Lower lobe of right lung (tissue), 2 donors: ENCODE results near the gene REV3L. TPM values are rescaled to one million over a fixed set of nuclear protein-coding genes. Genes with fewer than 3 reads are reported as not detected.

Experiments used
- ATAC-seq, 2 donors: fragments of 200-7000 bp; cut with Tn5 transposase; one replicate each; pipeline ENCODE4 v1.9.1; 2020 to 2022; ENCODE audit warnings: mild to moderate bottlenecking in 2 of 2, moderate library complexity in 2 of 2
- DNase-seq: peaks from one replicate; pipeline ENCODE4 v3.0.0-alpha.2; 2020
- H3K27ac ChIP-seq: fragments of 200-600 bp; one replicate; pipeline ENCODE4 v1.8.0; 2022
- H3K27me3 ChIP-seq: fragments of 200-600 bp; one replicate; pipeline ENCODE4 v1.8.0; 2022; ENCODE audit warnings: low read depth
- H3K36me3 ChIP-seq: fragments of 200-600 bp; one replicate; pipeline ENCODE4 v1.8.0; 2022; ENCODE audit warnings: mild to moderate bottlenecking
- H3K4me1 ChIP-seq: fragments of 200-600 bp; one replicate; pipeline ENCODE4 v1.8.0; 2022
- H3K4me3 ChIP-seq: fragments of 200-600 bp; one replicate; pipeline ENCODE4 v1.8.0; 2022; ENCODE audit warnings: mild to moderate bottlenecking
- H3K9me3 ChIP-seq: fragments of 200-600 bp; one replicate; pipeline ENCODE4 v1.8.0; 2022
- intact Hi-C: fragments of 100-400 bp; cut with DNase I; formaldehyde crosslinking; loops from one replicate; pipeline ENCODE4 v1.11.0; 2022
- total RNA-seq: library from RNA; stranded (reverse); fragmentation: NEBNext Ultra II Directional; extraction: Animal tissue kit (Norgen Biotek cat#: 25700); gene quantifications from one replicate; pipeline ENCODE4 v1.2.1, GENCODE V29; 2021
- TF ChIP-seq, protein P1 (sequence below): fragments of 200-600 bp; IDR thresholded peaks from one replicate; pipeline ENCODE4 v1.8.0; 2022; ENCODE audit warnings: antibody characterized with exemption, mild to moderate bottlenecking
- donor health status: DM: no; HTN: yes; CAD: no; lungs with severe emphysema.

REV3L gene
- total RNA-seq, 1 donor from 2014 or later: 30.3 TPM

DNA sequence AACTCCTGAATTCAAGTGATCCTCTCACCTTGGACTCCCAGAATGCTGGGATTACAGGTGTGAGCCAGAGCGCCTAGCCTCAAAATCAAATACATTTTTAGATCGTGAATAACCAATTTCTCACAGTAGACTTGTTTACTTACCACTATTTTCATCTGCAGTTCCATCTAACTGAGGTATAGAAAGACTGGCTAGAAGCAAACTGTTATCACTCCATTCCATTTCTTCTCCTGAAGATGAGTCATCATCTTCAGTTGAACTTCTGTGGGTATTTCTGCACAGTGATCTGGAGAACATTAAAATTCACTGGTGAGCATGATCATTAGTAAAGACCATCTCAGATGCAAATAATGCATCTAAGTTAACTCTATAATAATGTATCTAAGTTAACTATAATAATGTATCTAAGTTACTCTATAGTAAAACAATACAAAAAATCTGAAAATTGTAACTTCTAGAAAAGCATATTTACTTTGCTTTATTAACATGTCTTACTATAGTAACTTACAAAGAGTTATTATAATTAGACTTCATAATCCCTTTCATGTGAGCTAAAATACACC is 105.4 kb downstream of the REV3L start:
- TF ChIP-seq, protein P1, sequence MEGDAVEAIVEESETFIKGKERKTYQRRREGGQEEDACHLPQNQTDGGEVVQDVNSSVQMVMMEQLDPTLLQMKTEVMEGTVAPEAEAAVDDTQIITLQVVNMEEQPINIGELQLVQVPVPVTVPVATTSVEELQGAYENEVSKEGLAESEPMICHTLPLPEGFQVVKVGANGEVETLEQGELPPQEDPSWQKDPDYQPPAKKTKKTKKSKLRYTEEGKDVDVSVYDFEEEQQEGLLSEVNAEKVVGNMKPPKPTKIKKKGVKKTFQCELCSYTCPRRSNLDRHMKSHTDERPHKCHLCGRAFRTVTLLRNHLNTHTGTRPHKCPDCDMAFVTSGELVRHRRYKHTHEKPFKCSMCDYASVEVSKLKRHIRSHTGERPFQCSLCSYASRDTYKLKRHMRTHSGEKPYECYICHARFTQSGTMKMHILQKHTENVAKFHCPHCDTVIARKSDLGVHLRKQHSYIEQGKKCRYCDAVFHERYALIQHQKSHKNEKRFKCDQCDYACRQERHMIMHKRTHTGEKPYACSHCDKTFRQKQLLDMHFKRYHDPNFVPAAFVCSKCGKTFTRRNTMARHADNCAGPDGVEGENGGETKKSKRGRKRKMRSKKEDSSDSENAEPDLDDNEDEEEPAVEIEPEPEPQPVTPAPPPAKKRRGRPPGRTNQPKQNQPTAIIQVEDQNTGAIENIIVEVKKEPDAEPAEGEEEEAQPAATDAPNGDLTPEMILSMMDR: no peak
- H3K36me3 ChIP-seq: peaks cover 74% of the 10 kb centered on the region
- ATAC-seq: no peak

DNA sequence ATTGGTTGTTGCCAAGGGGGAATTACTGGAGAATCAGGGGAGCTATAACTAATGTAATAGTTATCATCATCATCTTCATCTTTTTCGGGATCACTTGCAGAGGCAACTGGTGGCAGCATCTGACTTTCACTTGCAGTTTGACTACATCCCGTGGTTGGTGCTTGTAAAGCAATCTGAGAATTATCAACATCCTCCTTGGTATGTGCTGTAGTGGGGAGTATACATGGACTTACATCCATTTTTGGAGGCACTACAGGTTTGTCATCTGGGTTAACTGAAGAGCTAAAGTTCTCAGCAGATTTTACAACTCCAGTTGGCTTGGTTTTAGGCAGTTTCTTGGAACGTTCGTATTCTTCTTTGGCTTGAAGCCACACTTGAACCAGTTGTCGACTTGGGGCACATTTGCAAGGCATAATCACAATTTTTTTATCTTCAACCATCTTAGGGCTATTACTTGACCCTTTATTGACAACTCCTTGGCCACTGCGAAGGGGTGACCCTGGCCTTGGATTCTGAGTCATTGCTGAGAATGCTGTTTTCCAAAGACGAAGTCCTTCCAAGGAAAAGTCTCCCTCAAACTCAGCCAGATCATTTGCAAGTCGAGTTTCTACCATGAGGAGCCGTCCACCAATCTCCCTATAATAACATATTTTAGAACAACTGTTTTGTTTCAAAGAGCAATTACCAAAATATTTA is 115.5 kb downstream of the REV3L start:
- no peak for DNase-seq
- H3K4me1 ChIP-seq: no peaks in the 10 kb centered on the region
- H3K36me3 ChIP-seq: peaks cover 18% of the 10 kb centered on the region
- intact Hi-C loops: no loop called here
- no peak overlapping the region for H3K4me3 ChIP-seq
- TF ChIP-seq, protein P1: no peak
- no peaks in the 10 kb centered on the region for H3K27me3 ChIP-seq
- H3K9me3 ChIP-seq: no peaks in the 10 kb centered on the region
- no peak for ATAC-seq
- no peak overlapping the region for H3K27ac ChIP-seq

More for the DNA sequence above, 105.4 kb downstream of the REV3L start:
- no peak overlapping the region for H3K27ac ChIP-seq
- intact Hi-C loops: no loop called here
- H3K4me1 ChIP-seq: no peaks in the 10 kb centered on the region
- H3K4me3 ChIP-seq: no peak overlapping the region
- no peaks in the 10 kb centered on the region for H3K27me3 ChIP-seq
- no peak for DNase-seq
- no peaks in the 10 kb centered on the region for H3K9me3 ChIP-seq

DNA sequence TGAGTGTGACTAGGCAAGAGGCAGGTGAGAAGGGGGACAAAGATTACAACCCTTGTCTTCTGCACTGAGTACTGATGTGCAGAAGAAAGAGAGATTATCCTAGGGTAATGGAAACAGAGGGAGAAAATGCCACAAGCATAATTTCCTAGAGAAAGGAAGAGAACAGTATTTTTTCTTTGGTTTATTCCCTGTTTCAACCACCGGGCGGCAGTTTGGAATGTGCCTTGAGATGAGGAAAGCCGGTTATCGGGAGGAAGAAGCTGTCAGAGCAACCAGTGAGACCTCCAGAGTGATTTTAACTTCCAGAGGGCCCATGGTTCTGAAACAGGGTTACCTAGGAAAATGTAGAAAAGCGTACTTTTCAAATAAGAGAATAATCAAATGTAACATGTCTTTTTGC is 121.4 kb downstream of the REV3L start:
- TF ChIP-seq, protein P1: peak; percentile 50
- H3K36me3 ChIP-seq: peaks cover 34% of the 10 kb centered on the region
- H3K4me3 ChIP-seq: no peak overlapping the region
- peak in 1 of 2 donors; percentile 59 for ATAC-seq
- no peaks in the 10 kb centered on the region for H3K4me1 ChIP-seq
- intact Hi-C loops: no loop called here
- DNase-seq: peak; percentile 37
- H3K27me3 ChIP-seq: no peaks in the 10 kb centered on the region
- no peaks in the 10 kb centered on the region for H3K9me3 ChIP-seq
- H3K27ac ChIP-seq: no peak overlapping the region

DNA sequence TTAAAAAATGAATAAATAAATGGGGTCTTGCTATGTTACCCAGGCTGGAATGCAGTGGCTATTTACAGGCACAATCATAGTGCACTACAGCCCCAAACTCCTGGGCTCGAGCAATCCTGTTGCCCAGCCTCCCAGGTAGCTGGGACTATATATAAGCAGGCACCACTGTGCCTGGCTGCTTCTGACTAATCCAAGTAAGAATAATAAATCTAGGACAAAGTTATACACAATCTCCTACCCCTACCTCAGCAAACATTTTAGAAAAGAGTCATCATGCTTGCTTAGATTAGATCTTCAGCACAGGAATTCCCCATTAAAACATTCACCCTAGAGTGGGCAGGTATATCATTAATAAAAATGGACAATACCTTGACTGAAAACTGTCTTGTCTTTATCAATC is 124.6 kb downstream of the REV3L start:
- Histone ChIP-seq H3K36me3 (peaks cover 49% of the 10 kb centered on the region), H3K4me3 (no peak overlapping the region), H3K27ac (no peak overlapping the region), H3K9me3 (no peaks in the 10 kb centered on the region), H3K4me1 (peaks cover 12% of the 10 kb centered on the region), H3K27me3 (no peaks in the 10 kb centered on the region)
- intact Hi-C loops: no loop called here
- ATAC-seq: peak in 1 of 2 donors; percentile 34
- no peak for DNase-seq
- TF ChIP-seq, protein P1: no peak

DNA sequence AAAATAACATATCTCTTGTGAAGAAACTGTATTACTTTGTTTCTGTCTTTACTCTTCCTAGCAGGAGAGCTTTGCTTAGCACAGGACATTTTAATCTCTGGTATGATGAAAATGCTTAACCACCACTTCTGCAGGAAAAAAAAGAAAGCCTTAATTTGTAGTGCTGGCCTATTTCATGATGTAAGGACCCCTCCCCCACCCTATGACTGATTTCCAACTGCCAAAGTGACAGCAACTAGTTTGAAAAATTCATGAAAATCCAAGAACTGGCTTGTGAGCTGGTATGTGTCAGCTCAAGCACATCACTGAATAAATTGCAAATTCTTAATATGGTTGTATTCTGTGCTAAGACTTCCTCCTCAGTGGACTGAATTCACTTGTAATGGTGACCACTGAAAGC is 125.3 kb downstream of the REV3L start:
- intact Hi-C loops: no loop called here
- H3K9me3 ChIP-seq: no peaks in the 10 kb centered on the region
- no peak overlapping the region for H3K4me3 ChIP-seq
- H3K36me3 ChIP-seq: peaks cover 41% of the 10 kb centered on the region
- TF ChIP-seq, protein P1: no peak
- H3K4me1 ChIP-seq: peaks cover 12% of the 10 kb centered on the region
- H3K27me3 ChIP-seq: no peaks in the 10 kb centered on the region
- H3K27ac ChIP-seq: no peak overlapping the region
- ATAC-seq (peak; percentile 17 to 25), DNase-seq (no peak)
